ENCODE results near the gene CDH24. TPM values are rescaled to one million over a fixed set of nuclear protein-coding genes. Genes with fewer than 3 reads are reported as not detected.

CDH24 gene
- total and polyA plus RNA-seq, 10 of the 15 experiments (the other 5 are each of a cell fraction or from before 2014, with no cell fraction given) = 0.10 to 1.5 (median 0.45) TPM; not detected in 2

DNA sequence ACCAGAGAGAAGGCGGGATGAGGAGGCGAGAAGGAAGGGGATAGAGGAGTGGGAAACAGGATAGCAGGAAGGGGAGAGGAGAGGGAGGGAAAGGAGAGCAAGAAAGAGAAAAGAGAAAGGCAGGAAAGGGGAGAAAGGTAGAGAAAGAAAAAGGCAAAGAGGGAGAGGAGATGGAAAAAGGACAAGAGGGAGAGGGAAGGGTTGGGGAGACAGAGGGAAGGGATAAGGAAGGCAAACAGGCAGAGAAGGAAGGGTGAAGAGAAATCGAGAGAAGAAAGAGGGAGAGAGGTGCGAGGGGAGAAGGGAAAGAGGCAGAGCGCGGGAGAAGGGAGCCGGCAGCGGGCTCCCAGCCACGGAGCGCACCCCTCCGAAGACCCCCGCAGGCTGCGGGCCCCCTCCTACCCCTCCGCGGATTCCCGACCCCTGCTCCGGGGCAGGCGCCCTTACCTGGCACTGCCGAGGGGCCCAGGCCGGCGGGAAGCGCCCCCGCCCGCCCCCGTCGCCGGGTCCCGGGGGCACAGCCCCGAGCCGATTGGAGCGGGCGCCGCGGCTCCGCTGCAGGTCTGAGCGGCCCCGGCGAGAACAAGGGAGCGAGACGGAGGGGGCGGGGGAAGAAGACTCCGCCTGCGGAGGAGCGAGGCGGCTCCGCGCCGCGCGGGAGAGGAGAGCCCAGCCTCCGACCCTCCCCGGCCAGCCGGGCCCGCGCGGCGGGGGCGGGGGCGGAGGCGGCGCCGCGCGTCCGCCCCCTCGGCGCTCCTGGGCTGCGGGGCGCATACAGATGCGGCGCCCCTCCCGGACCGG, at the start of gene CDH24 (continued):
- TF ChIP-seq, protein P1, sequence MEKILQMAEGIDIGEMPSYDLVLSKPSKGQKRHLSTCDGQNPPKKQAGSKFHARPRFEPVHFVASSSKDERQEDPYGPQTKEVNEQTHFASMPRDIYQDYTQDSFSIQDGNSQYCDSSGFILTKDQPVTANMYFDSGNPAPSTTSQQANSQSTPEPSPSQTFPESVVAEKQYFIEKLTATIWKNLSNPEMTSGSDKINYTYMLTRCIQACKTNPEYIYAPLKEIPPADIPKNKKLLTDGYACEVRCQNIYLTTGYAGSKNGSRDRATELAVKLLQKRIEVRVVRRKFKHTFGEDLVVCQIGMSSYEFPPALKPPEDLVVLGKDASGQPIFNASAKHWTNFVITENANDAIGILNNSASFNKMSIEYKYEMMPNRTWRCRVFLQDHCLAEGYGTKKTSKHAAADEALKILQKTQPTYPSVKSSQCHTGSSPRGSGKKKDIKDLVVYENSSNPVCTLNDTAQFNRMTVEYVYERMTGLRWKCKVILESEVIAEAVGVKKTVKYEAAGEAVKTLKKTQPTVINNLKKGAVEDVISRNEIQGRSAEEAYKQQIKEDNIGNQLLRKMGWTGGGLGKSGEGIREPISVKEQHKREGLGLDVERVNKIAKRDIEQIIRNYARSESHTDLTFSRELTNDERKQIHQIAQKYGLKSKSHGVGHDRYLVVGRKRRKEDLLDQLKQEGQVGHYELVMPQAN (conservative IDR thresholded peaks at IDR 0.05) = 0 out of 2 replicates have a peak, but pooled peaks have one; percentile 35
- TF ChIP-seq, protein P2, sequence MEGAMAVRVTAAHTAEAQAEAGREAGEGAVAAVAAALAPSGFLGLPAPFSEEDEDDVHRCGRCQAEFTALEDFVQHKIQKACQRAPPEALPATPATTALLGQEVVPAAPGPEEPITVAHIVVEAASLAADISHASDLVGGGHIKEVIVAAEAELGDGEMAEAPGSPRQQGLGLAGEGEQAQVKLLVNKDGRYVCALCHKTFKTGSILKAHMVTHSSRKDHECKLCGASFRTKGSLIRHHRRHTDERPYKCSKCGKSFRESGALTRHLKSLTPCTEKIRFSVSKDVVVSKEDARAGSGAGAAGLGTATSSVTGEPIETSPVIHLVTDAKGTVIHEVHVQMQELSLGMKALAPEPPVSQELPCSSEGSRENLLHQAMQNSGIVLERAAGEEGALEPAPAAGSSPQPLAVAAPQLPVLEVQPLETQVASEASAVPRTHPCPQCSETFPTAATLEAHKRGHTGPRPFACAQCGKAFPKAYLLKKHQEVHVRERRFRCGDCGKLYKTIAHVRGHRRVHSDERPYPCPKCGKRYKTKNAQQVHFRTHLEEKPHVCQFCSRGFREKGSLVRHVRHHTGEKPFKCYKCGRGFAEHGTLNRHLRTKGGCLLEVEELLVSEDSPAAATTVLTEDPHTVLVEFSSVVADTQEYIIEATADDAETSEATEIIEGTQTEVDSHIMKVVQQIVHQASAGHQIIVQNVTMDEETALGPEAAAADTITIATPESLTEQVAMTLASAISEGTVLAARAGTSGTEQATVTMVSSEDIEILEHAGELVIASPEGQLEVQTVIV (IDR thresholded peaks at IDR 0.05; ENCODE audit: borderline replicate concordance, partially characterized antibody) = peak; percentile 67
- TF ChIP-seq ZNF217 (IDR thresholded peaks at IDR 0.05) = peak; percentile 54; the same call in 1 of the 2 replicates
- TF ChIP-seq IKZF2 (IDR thresholded peaks at IDR 0.05) = peak; percentile 14 to 19; a peak in 2 of 4 replicates

DNA sequence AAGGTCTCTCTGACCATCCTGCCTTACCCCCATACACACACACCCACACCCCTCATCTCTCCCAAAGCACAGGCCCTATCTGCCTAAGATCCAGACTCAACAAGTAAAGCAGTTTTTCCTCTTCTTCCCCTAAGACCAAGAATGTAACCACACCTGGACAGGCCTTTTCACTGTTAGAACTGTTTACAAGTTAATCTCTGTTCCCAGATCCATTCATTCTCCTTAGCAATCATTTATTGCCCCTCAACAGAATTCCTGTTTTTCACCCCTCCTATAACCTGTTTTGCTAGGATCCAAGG, 49.4 kb upstream of the CDH24 start:
- ChIA-PET CTCF (interaction anchor here (0.7 to 1.2 kb wide), 2 partner anchors 14 to 38 kb away, joined by 4 to 6 read pairs; no protein-coding TSS in a partner anchor), RAD21 (ENCODE audit: unreplicated experiment) (no interaction called here), SMC1A (ENCODE audit: uncharacterized antibody, unreplicated experiment) (no interaction called here), POLR2A (interaction anchor here (0.6 kb wide), 1 partner anchor 11 kb away, joined by 4 read pairs; no protein-coding TSS in a partner anchor)
- Histone ChIP-seq H3K79me2 (ENCODE audit: control insufficient read depth, insufficient read depth, low read length) (no peaks in the 10 kb centered on the region), H3K27me3 (replicated peaks in 1 of 2; ENCODE audit: control insufficient read depth in 2 of 2, insufficient read depth in 2 of 2, low read length in 1 of 2) (no peaks in the 10 kb centered on the region; a peak in 1 of 4 replicates), H3K9ac (ENCODE audit: control insufficient read depth, insufficient read depth, low read length) (no peak overlapping the region), H3K4me3 (no peak overlapping the region), H3K27ac (ENCODE audit: control insufficient read depth, insufficient read depth) (no peak overlapping the region), H3K4me1 (ENCODE audit: control insufficient read depth, insufficient read depth, low read length) (no peaks in the 10 kb centered on the region), H4K20me1 (ENCODE audit: control insufficient read depth, insufficient read depth) (no peaks in the 10 kb centered on the region; the same call in 1 of the 2 replicates), H3K4me2 (ENCODE audit: control insufficient read depth, insufficient read depth) (no peak overlapping the region), H2AFZ (ENCODE audit: control insufficient read depth, low read depth, low read length) (no peak overlapping the region), H3K36me3 (ENCODE audit: control insufficient read depth in 2 of 2, insufficient read depth in 2 of 2, low read length in 1 of 2) (no peaks in the 10 kb centered on the region), H3K9me3 (replicated peaks; ENCODE audit: control insufficient read depth, insufficient read depth, low read length) (no peaks in the 10 kb centered on the region)
- in situ Hi-C loops (cut with MboI) (no loop called here), intact Hi-C loops (cut with micrococcal nuclease; ENCODE audit: unreplicated experiment) (no loop called here)
- ATAC-seq (no peak), DNase-seq (ENCODE audit: low read depth, low spot score) (no peak), FAIRE-seq (no peak)
- no TSS peak for BruUV-seq (replicated peaks)
- TF ChIP-seq RBBP5 (conservative IDR thresholded peaks at IDR 0.05) = no peak
- TF ChIP-seq NBN (IDR thresholded peaks at IDR 0.05) = no peak
- no peak for TF ChIP-seq ZNF24 (IDR thresholded peaks at IDR 0.05)
- no peak for TF ChIP-seq ZZZ3 (IDR thresholded peaks at IDR 0.05; ENCODE audit: control insufficient read depth, insufficient read length, low read depth)
- no peak for TF ChIP-seq CHD4 (IDR thresholded peaks at IDR 0.05)
- no peak for TF ChIP-seq BACH1 (IDR thresholded peaks at IDR 0.05; ENCODE audit: borderline replicate concordance)
- no peak for TF ChIP-seq TCF3 (IDR thresholded peaks at IDR 0.05; ENCODE audit: borderline replicate concordance, insufficient read depth, low read depth, low read length)
- TF ChIP-seq PML (IDR thresholded peaks at IDR 0.05; ENCODE audit: low read length) = no peak
- TF ChIP-seq, protein P3, sequence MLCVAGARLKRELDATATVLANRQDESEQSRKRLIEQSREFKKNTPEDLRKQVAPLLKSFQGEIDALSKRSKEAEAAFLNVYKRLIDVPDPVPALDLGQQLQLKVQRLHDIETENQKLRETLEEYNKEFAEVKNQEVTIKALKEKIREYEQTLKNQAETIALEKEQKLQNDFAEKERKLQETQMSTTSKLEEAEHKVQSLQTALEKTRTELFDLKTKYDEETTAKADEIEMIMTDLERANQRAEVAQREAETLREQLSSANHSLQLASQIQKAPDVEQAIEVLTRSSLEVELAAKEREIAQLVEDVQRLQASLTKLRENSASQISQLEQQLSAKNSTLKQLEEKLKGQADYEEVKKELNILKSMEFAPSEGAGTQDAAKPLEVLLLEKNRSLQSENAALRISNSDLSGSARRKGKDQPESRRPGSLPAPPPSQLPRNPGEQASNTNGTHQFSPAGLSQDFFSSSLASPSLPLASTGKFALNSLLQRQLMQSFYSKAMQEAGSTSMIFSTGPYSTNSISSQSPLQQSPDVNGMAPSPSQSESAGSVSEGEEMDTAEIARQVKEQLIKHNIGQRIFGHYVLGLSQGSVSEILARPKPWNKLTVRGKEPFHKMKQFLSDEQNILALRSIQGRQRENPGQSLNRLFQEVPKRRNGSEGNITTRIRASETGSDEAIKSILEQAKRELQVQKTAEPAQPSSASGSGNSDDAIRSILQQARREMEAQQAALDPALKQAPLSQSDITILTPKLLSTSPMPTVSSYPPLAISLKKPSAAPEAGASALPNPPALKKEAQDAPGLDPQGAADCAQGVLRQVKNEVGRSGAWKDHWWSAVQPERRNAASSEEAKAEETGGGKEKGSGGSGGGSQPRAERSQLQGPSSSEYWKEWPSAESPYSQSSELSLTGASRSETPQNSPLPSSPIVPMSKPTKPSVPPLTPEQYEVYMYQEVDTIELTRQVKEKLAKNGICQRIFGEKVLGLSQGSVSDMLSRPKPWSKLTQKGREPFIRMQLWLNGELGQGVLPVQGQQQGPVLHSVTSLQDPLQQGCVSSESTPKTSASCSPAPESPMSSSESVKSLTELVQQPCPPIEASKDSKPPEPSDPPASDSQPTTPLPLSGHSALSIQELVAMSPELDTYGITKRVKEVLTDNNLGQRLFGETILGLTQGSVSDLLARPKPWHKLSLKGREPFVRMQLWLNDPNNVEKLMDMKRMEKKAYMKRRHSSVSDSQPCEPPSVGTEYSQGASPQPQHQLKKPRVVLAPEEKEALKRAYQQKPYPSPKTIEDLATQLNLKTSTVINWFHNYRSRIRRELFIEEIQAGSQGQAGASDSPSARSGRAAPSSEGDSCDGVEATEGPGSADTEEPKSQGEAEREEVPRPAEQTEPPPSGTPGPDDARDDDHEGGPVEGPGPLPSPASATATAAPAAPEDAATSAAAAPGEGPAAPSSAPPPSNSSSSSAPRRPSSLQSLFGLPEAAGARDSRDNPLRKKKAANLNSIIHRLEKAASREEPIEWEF (IDR thresholded peaks at IDR 0.05; ENCODE audit: insufficient replicate concordance, low read depth, low read length) = no peak
- no peak for TF ChIP-seq NFXL1 (IDR thresholded peaks at IDR 0.05; ENCODE audit: borderline replicate concordance)
